GM21381 (cell line): ENCODE measurements around the gene CORO1C.

ENCODE experiments used
- ATAC-seq: cut with Tn5 transposase; IDR thresholded peaks from one replicate; pipeline ENCODE4 v1.9.1; 2021; ENCODE audit warnings: mild to moderate bottlenecking, moderate library complexity; ENCODE audit not compliant: unreplicated experiment

Gene CORO1C

GRCh38 chr12:108605690-108606406, 125.5 kb downstream of the CORO1C start:
- ATAC-seq: no peak

DNA sequence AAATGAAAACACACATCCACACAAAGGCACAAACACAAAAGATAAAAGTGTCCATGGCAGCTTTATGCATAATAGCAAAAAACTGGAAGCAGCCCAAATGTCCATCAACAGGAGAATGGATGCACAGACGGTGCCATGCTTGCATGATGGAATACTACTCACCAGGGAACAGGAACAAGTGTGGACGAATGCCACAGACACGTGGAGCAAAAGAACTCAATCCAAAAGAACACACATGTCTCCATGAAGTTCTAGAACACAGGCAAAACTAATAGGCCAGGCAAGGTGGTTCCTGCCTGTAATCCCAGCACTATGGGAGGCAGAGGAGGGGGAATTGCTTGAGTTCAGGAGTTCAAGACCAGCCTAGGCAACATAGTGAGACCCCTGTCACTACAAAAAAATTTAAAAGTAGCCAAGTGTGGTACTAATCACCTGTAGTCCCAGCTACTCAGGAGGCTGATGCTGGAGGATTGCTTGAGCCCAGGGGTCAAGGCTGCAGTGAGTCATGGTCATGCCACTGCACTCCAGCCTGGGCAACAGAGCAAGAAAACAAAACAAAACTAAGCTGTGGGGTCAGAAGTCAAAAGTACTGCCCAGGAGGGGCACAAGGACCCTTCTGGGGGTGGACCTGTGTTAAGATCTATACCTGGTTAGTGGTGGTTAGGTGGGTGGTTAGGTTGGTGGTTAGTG, 126.2 kb downstream of the CORO1C start:
- no peak for ATAC-seq

GRCh38 chr12:108604208-108604941, 126.9 kb downstream of the CORO1C start:
- ATAC-seq: no peak

- no peak for ATAC-seq
Measured at GRCh38 chr12:108603743-108604142, 127.6 kb downstream of the CORO1C start.

- ATAC-seq: no peak
Measured at GRCh38 chr12:108602976-108603704, 128.2 kb downstream of the CORO1C start.

DNA sequence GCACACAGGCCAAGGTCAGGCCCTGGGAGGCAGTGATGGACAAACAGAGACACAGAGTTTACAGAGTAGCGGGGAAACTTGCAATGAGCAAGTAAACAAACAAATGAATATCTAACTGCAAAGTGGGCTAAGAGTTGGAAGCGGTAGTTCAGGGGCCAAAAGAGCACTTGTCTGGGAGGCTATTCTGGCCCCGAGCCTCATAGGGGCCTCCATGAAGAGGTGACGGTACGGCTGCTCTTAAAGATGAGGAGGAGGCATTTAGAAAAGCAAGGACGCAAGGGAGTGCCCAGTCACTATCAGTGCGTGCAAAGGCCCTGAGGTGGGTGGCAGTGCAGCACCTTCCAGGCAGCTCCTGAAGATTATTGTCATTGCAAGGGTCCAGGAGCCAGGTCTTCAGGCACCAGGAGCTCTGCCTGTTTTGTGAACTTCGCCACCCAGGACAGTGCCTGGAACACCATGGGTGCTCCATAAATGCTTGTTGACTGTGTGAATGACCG, 129.1 kb downstream of the CORO1C start:
- ATAC-seq: no peak

DNA sequence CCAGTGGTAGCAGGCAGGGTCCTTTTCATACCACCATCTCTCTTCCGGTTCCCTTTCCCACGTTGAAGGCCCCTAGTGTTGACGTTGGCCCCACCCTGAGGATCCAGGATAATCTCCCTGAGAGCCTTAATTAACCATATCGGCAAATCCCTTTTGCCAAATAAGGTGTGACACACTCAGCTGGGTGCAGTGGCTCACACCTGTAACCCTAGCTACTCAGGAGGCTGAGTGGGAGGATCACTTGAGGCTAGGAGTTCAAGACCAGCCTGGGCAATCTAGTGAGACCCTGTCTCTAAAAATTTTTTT, 130.7 kb downstream of the CORO1C start:
- ATAC-seq: no peak

- ATAC-seq: no peak
Measured at GRCh38 chr12:108599948-108600701, 131.2 kb downstream of the CORO1C start.

- no peak for ATAC-seq
Measured at GRCh38 chr12:108599541-108599940, 131.8 kb downstream of the CORO1C start.

- ATAC-seq: no peak
Measured at GRCh38 chr12:108598553-108599250, 132.6 kb downstream of the CORO1C start.

DNA sequence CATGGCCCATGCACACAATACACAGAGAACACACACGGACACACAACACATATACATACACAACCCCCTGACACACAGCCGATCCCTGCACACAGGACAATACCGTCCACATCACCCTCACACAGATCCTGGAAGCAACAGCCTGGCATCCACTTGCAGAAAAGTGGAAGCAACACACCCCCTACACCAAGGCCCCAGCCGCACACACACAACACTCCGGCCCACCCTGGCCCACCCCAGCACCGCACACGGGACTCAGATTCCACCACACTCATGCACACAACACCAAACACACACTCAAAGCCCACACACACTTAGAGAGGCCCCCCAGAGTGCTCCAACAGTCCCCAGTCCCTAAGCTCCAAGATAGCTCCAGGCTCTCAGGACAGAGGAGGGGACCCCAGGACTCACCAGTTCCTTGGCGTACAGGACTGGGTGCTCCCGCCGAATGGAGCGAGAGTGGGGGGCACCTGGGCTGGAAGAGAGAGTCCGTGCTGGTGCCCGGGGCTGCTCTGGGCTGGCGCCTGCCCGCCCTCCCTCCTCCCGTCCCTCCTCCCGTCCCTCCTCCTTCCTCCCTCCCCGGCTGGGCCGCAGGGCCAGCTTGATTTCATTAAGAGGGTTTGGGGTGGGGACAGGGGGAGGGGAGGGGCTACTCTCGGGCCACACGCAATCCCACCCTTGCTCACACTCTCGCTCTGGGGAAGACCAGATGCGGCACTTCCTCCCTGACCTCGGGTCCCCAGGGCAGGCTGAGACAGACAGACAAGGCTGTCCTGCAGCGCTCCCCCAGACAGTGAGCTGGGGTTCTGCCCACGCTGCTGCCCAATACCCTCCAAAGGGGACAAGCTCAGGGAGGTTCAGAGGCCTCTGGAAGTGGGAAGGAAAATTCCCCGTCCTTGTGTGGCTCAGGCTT, 133.5 kb downstream of the CORO1C start, which contains the start of gene TMEM119:
Gene TMEM119 (minus strand): TSS at position 526 of the 913 bp plus-strand sequence. CDS start 5,701 bp downstream, outside the sequence.
- ATAC-seq: no peak

DNA sequence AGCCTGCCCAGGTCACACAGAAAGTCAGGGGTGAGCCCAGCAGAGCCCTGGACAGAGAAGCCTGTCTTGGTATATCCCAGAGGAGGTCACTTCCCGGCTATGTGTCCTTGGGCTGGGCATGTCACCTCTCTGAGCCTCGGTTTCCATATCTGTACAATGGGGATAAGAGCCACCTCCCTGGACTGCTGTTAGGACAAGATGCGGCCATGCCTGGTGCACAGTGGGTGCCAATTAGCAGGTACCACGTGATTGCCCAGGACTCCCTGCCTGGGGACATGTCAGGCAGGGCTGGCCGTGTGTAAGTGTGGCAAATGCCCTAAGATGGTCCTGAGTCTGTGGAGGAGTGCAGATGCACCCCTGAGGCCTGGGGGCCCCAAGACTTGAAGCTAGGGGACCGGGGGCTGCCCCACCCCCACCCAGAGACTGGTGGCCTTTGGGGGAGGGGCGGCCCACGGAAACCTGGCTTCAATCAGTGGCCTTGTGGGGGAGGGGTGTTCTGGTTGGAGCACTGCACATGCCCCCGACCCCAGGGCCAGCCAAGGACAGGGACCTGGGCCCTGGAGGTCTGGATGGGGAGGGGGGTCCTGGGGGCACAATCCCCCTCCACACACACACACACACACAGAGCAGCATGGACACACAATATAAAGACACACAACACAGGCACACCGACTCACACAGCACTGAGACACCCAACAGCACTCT, 134.3 kb downstream of the CORO1C start:
- ATAC-seq: no peak

DNA sequence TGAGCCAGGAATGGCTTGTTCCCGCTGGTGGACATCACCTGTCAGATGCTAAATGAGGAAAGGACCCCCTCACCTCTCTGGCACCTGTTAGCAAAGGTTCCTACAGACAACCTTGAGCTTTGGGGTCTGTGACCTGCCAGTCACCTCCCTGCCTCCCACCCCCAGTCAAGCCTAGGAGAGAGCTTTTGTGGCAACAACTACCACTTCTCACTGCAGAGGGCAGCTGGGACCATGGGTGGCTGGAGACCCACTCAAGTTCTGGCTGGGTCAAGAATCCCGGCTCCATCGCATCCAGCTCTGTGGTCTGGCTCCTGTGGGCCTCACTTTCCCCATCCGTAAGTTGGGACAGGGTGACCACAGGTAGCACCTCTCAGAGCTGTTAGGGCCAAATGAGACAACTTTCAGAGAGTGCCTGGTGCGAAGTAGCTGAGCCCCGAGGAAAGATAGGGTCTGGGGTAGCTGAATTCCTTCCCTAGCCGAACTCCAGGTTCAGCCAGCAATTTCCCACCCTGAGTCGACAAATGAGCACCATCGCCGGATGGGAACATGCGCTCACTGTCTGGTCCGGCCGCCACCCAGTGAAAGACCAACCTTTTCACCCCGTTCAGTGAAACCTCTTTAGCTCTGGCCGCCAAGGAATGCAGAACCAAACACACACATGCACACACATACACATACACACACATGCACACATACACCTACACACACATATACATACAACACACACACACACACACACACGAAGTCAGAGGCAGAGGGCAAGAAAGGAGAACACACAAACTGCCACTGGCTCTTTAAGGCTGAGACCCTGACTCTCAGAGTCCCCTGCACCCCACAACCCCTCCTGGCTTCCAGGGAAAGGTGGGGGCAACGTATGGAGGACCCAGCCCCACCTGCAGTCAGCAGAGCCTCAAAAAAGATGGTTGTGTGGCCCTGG, 135.3 kb downstream of the CORO1C start:
- ATAC-seq: no peak
